Liver (tissue), 9 donors: Measurements from ENCODE around the gene HOXB9. TPM values are rescaled to one million over a fixed set of nuclear protein-coding genes. Genes with fewer than 3 reads are reported as not detected.

Source experiments
- DNase-seq: peaks from one replicate; pipeline ENCODE4 v3.0.0-alpha.2; 2017; ENCODE audit warnings: low spot score
- H3K27ac ChIP-seq, 2 donors: one replicate each; pipeline ENCODE4 v1.7.0; 2013; ENCODE audit warnings: inconsistent platforms in 2 of 2, low read length in 2 of 2, control low read depth in 1 of 2, low read depth in 1 of 2, mild to moderate bottlenecking in 1 of 2
- H3K27me3 ChIP-seq, 4 donors: one replicate each; pipeline versions ENCODE4 v1.6.1 to v1.7.0; 2013; ENCODE audit warnings: low read length in 3 of 4, inconsistent platforms in 1 of 4, mild to moderate bottlenecking in 1 of 4, moderate library complexity in 1 of 4; ENCODE audit not compliant: control insufficient read depth in 4 of 4, insufficient read depth in 4 of 4
- H3K36me3 ChIP-seq, 4 donors: one replicate each; pipeline versions ENCODE4 v1.6.1 to v1.7.0; 2013; ENCODE audit warnings: low read length in 3 of 4, mild to moderate bottlenecking in 3 of 4, low read depth in 1 of 4, moderate library complexity in 1 of 4; ENCODE audit not compliant: control insufficient read depth in 4 of 4, insufficient read depth in 3 of 4
- H3K4me1 ChIP-seq, 4 donors: one replicate each; pipeline versions ENCODE4 v1.6.1 to v1.7.0; 2013; ENCODE audit warnings: low read length in 3 of 4, mild to moderate bottlenecking in 3 of 4, moderate library complexity in 1 of 4; ENCODE audit not compliant: control insufficient read depth in 4 of 4, insufficient read depth in 4 of 4
- H3K4me3 ChIP-seq, 3 donors: one replicate each; pipeline versions ENCODE4 v1.6.1 to v1.7.0; 2013; ENCODE audit warnings: low read length in 3 of 3, control low read depth in 1 of 3, low read depth in 1 of 3, mild to moderate bottlenecking in 1 of 3
- H3K9ac ChIP-seq, 2 donors: one replicate each; pipeline ENCODE4 v1.7.0; 2013; ENCODE audit warnings: low read length in 2 of 2, mild to moderate bottlenecking in 2 of 2, moderate library complexity in 2 of 2, control low read depth in 1 of 2, low read depth in 1 of 2
- H3K9me3 ChIP-seq, 4 donors: one replicate each; pipeline versions ENCODE4 v1.6.1 to v1.7.0; 2013; ENCODE audit warnings: low read length in 3 of 4; ENCODE audit not compliant: control insufficient read depth in 4 of 4
- GABPA ChIP-seq, 2 donors: IDR thresholded peaks in 1 of 2; conservative IDR thresholded peaks in 1 of 2; 2 replicates each; pipeline ENCODE4 v1.6.1; 2016; ENCODE audit warnings: antibody characterized with exemption in 2 of 2, mild to moderate bottlenecking in 1 of 2, moderate library complexity in 1 of 2
- HNF4A ChIP-seq, 2 donors: conservative IDR thresholded peaks; 2 replicates each; pipeline ENCODE4 v1.6.1; 2016; ENCODE audit warnings: antibody characterized with exemption in 2 of 2, mild to moderate bottlenecking in 2 of 2
- JUND ChIP-seq, 2 donors: IDR thresholded peaks; 2 replicates each; pipeline ENCODE4 v1.6.1; 2016; ENCODE audit warnings: antibody characterized with exemption in 2 of 2
- MAX ChIP-seq: IDR thresholded peaks from 2 replicates; pipeline ENCODE4 v1.6.1; 2016; ENCODE audit warnings: antibody characterized with exemption
- RAD21 ChIP-seq, 2 donors: IDR thresholded peaks; 2 replicates each; pipeline ENCODE4 v1.6.1; 2016; ENCODE audit warnings: antibody characterized with exemption in 2 of 2, mild to moderate bottlenecking in 2 of 2
- REST ChIP-seq: IDR thresholded peaks from 2 replicates; pipeline ENCODE4 v1.6.1; 2016; ENCODE audit warnings: antibody characterized with exemption, mild to moderate bottlenecking
- SP1 ChIP-seq: IDR thresholded peaks from 2 replicates; pipeline ENCODE4 v1.6.1; 2018; ENCODE audit warnings: antibody characterized with exemption, mild to moderate bottlenecking
- YY1 ChIP-seq: IDR thresholded peaks from 2 replicates; pipeline ENCODE4 v1.6.1; 2016; ENCODE audit warnings: antibody characterized with exemption, mild to moderate bottlenecking
- WGBS: extraction: QIAGEN DNeasy Blood & Tissue Kit; methylation state at CpG from one replicate; pipeline ENCODE4 v1.1.7; 2013; 5-methylcytosine and 5-hydroxymethylcytosine counted together
- polyA plus RNA-seq, 2 donors: library from polyadenylated mRNA; stranded (reverse) in 1 of 2; unstranded in 1 of 2; fragments of 200-250 nt in 1 of 2; fragments of >200 nt in 1 of 2; fragmentation: Nextera tagmentation in 1 of 2; extraction: Ambion mirVana in 1 of 2; gene quantifications; one replicate each; pipeline versions ENCODE4 v1.2.1 to v1.2.3, GENCODE V29; 2013 to 2015
- total RNA-seq, 2 donors: library from RNA; depleted of rRNA; stranded (reverse); fragments of >200 nt; gene quantifications; one replicate each; pipeline ENCODE4 v1.2.3, GENCODE V29; 2014
- TF ChIP-seq, protein P1 (sequence below): IDR thresholded peaks from 2 replicates; pipeline ENCODE4 v1.6.1; 2016; ENCODE audit warnings: antibody characterized with exemption
- donor health status: healthy.
- donor health status: healthy.
- donor health status: healthy.
- donor health status: healthy.
- donor health status: healthy.

The HOXB9 gene
- total and polyA plus RNA-seq, 4 donors, result not detected

DNA sequence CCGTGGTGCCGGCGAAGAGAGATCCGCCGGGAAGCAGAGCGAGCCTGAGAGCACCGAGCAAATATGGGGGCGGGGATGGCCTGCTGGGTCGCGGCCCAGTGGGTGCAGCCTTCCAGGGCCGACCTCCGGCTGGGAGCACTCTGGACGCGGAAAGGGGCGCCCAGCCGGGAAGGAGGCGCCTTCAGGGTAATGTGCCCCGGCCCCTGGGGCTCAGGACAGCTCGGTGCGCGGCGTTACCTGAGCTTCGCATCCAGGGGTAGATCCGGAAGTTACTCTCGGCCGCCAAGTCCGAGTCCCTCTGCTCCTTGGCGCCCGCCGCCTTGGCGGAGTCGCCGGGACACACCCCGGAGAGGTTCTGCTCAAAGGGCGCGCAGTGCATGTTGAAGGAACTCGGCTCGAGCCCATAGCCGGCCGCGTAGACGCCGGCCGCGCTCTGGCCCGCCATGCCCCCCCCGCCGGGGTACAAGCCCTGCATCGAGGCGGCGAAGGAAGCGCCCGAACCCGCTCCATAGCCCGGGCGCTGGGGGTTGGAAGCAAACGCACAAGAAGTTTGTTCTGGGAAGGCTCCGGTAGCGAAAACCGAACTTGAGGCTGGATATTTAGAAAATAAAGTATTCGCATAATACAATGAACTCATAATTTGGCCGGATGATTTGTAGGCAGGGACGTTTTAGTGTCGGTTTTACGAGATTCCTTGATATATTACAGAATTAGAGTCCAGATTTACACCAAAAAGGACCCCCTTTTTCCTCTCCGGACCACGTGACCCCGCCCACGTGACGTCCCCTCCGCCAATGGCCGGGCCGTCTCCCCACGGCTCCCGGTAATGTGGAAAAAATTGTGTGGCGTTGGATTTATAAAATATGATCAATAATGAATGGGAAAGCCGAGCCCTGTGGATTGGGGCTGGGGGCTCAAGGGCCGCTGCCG lies 15.6 kb downstream of the HOXB9 start, which contains the start of gene HOXB7:
Gene HOXB7, minus strand, starts transcription at position 736 of the 930 bp plus-strand sequence. Its CDS starts 99 bp downstream, at position 637.
- H3K27ac ChIP-seq, result no peak within 1 kb of the TSS
- DNase-seq, result no peak
- peaks cover 0 to 20% (median 9%) of the 10 kb centered on the region in 4 donors for H3K4me1 ChIP-seq
- H3K27me3 ChIP-seq, result peaks cover 6 to 34% (median 9%) of the 10 kb centered on the region in 4 donors
- TF ChIP-seq, protein P1, sequence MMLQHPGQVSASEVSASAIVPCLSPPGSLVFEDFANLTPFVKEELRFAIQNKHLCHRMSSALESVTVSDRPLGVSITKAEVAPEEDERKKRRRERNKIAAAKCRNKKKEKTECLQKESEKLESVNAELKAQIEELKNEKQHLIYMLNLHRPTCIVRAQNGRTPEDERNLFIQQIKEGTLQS, result no peak
- 4% methylated on average over 79 of the region's 79 CpGs for WGBS
- no peaks in the 10 kb centered on the region for H3K36me3 ChIP-seq
- peak within 1 kb of the TSS in 2 of 3 donors; percentile 32 to 45 for H3K4me3 ChIP-seq
- H3K9me3 ChIP-seq, result no peaks in the 10 kb centered on the region
- H3K9ac ChIP-seq, result no peak within 1 kb of the TSS

DNA sequence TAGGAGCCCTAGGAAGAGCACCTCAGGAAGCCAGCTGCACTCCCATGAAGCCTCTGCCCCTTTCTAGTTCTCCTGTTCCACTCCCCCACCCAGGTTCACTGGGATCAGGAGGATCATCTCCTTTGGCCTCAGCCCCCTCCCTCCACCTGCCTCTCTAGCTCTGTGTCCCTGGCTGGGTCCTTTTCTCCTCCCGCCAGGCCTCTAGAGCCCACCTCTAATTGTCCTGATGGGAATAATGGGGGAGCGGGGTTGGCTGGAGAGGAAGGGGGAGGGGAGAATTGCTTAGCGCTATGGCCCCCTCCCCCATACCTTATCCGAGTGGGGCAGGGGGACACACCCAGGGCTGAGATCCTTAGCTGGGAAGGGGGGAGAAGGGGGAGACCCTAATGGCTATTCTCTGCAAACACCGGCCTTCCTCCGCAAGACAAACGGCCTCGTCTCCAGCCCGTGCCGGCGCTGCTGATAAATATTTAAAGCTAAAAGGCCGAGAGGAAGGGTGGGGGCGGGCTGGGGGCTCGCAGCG lies 16.3 kb downstream of the HOXB9 start:
- 7% methylated on average over 15 of the region's 15 CpGs for WGBS
- Histone ChIP-seq H3K27ac (no peak overlapping the region), H3K9ac (no peak overlapping the region), H3K9me3 (no peaks in the 10 kb centered on the region), H3K4me3 (peak overlapping the region in 1 of 3 donors; percentile 45), H3K4me1 (peaks cover 0 to 20% (median 9%) of the 10 kb centered on the region in 4 donors), H3K27me3 (peaks cover 6 to 32% (median 11%) of the 10 kb centered on the region in 4 donors), H3K36me3 (no peaks in the 10 kb centered on the region)
- TF ChIP-seq JUND (IDR thresholded peaks at IDR 0.05), result no peak
- TF ChIP-seq SP1, result no peak
- TF ChIP-seq GABPA (IDR thresholded peaks at IDR 0.05 in 1 of 2, conservative IDR thresholded peaks at IDR 0.05 in 1 of 2), result no peak
- DNase-seq, result no peak

GRCh38 chr17:48609033-48609432 lies 17.1 kb downstream of the HOXB9 start:
- Histone ChIP-seq H3K9me3 (no peaks in the 10 kb centered on the region), H3K36me3 (no peaks in the 10 kb centered on the region), H3K4me3 (no peak overlapping the region), H3K4me1 (peaks cover 0 to 17% (median 7%) of the 10 kb centered on the region in 4 donors), H3K9ac (no peak overlapping the region), H3K27me3 (peaks cover 6 to 28% (median 12%) of the 10 kb centered on the region in 4 donors), H3K27ac (no peak overlapping the region)
- DNase-seq, result no peak
- TF ChIP-seq RAD21 (IDR thresholded peaks at IDR 0.05), result no peak
- TF ChIP-seq REST, result no peak
- no peak for TF ChIP-seq HNF4A (conservative IDR thresholded peaks at IDR 0.05)
- no peak for TF ChIP-seq GABPA (IDR thresholded peaks at IDR 0.05 in 1 of 2, conservative IDR thresholded peaks at IDR 0.05 in 1 of 2)
- no peak for TF ChIP-seq MAX
- TF ChIP-seq YY1, result no peak
